MCF 10A (cell line): Measurements from ENCODE around the gene HAVCR2. TPM values are rescaled to one million over a fixed set of nuclear protein-coding genes. Genes with fewer than 3 reads are reported as not detected.

Experiments used
- BruUV-seq: library from RNA; stranded (reverse); fragments of 400-500 nt; replicated peaks from 2 replicates; lab custom pipeline; 2021; lab: Mats Ljungman, UMichigan
- CTCF ChIA-PET: fragments of 300-600 bp; sonication (Branson Sonifier 250); formaldehyde crosslinking; extraction: SDS; loops from one replicate; lab custom pipeline; 2021; ENCODE audit warnings: antibody characterized with exemption, inconsistent platforms; lab: Yijun Ruan, JAX
- POLR2A ChIA-PET: fragments of 300-600, 350-650 bp; sonication (Branson Sonifier 250); formaldehyde crosslinking; extraction: SDS; loops from one replicate; lab custom pipeline; 2020; ENCODE audit warnings: antibody characterized with exemption, inconsistent platforms; lab: Yijun Ruan, JAX
- DNase-seq: peaks from one replicate; pipeline ENCODE4 v3.0.0-alpha.2; 2018; ENCODE audit not compliant: unreplicated experiment
- H3K27ac Mint-ChIP-seq: one replicate; pipeline ENCODE4 v1.8.0; 2022; ENCODE audit warnings: mild to moderate bottlenecking, low read depth, mixed read lengths; ENCODE audit not compliant: unreplicated experiment
- H3K27me3 Mint-ChIP-seq: one replicate; pipeline ENCODE4 v1.8.0; 2022; ENCODE audit warnings: mixed read lengths; ENCODE audit not compliant: insufficient read depth, unreplicated experiment
- H3K36me3 Mint-ChIP-seq: one replicate; pipeline ENCODE4 v1.8.0; 2022; ENCODE audit warnings: mild to moderate bottlenecking, moderate library complexity, mixed read lengths; ENCODE audit not compliant: insufficient read depth, unreplicated experiment
- H3K4me1 Mint-ChIP-seq: one replicate; pipeline ENCODE4 v1.8.0; 2022; ENCODE audit warnings: mixed read lengths; ENCODE audit not compliant: insufficient read depth, unreplicated experiment
- H3K4me3 Mint-ChIP-seq: one replicate; pipeline ENCODE4 v1.8.0; 2022; ENCODE audit warnings: mild to moderate bottlenecking, moderate library complexity, mixed read lengths; ENCODE audit not compliant: unreplicated experiment
- H3K9me3 Mint-ChIP-seq: one replicate; pipeline ENCODE4 v1.8.0; 2022; ENCODE audit warnings: mixed read lengths; ENCODE audit not compliant: unreplicated experiment
- intact Hi-C: fragments of 100-400 bp; cut with micrococcal nuclease; formaldehyde crosslinking; loops from 2 replicates; pipeline ENCODE4 v1.14.1; 2022
- total RNA-seq: library from RNA; stranded (reverse); gene quantifications from 2 replicates; pipeline ENCODE4 v1.2.3, GENCODE V29; 2022
- TF ChIP-seq, protein P1 (sequence below): fragments of 200-600 bp; IDR thresholded peaks from one replicate; pipeline ENCODE4 v1.8.0; 2022; ENCODE audit warnings: antibody characterized with exemption, mild to moderate bottlenecking; ENCODE audit not compliant: unreplicated experiment

Gene HAVCR2
- total RNA-seq, 1 experiment from 2014 or later, result not detected

GRCh38 chr5:157137691-157138090 is 28.8 kb upstream of the HAVCR2 start:
- intact Hi-C loops, result loop anchor here (10.0 kb wide), 1 partner anchor 743 kb away; no protein-coding TSS in a partner anchor

DNA sequence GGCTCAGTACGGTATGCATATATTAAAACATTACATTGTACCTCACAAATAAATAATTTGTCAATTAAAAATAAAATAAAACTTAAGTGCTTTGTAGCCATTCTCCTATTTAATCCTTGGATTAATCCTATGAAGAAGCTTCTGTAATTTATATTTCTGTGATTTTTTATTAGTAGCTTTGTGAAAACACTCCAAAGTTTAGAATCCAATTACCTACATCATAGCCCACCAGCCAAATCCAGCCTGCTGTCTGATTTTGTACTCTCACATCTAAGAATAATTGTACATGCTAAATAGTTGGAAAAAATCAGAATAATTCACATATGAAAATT is 23.4 kb upstream of the HAVCR2 start:
- BruUV-seq, result no TSS peak
- ChIA-PET CTCF (interaction anchor here (0.5 to 4.6 kb wide), 32 partner anchors 10 to 1993 kb away, joined by 3 to 23 read pairs (median 4); partner anchors contain the start of gene MED7), POLR2A (interaction anchor here (0.7 to 1.5 kb wide), 4 partner anchors 10 to 305 kb away, joined by 3 to 19 read pairs (median 3); partner anchors contain the start of gene MED7)
- intact Hi-C loops, result loop anchor here (1.0 to 10.0 kb wide), 5 partner anchors 295 to 1515 kb away; no protein-coding TSS in a partner anchor
- peaks cover 12% of the 10 kb centered on the region for H3K36me3 Mint-ChIP-seq
- no peaks in the 10 kb centered on the region for H3K4me1 Mint-ChIP-seq
- TF ChIP-seq, protein P1, sequence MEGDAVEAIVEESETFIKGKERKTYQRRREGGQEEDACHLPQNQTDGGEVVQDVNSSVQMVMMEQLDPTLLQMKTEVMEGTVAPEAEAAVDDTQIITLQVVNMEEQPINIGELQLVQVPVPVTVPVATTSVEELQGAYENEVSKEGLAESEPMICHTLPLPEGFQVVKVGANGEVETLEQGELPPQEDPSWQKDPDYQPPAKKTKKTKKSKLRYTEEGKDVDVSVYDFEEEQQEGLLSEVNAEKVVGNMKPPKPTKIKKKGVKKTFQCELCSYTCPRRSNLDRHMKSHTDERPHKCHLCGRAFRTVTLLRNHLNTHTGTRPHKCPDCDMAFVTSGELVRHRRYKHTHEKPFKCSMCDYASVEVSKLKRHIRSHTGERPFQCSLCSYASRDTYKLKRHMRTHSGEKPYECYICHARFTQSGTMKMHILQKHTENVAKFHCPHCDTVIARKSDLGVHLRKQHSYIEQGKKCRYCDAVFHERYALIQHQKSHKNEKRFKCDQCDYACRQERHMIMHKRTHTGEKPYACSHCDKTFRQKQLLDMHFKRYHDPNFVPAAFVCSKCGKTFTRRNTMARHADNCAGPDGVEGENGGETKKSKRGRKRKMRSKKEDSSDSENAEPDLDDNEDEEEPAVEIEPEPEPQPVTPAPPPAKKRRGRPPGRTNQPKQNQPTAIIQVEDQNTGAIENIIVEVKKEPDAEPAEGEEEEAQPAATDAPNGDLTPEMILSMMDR, result no peak
- H3K27ac Mint-ChIP-seq, result no peak overlapping the region
- H3K4me3 Mint-ChIP-seq, result no peak overlapping the region
- no peaks in the 10 kb centered on the region for H3K9me3 Mint-ChIP-seq
- H3K27me3 Mint-ChIP-seq, result no peaks in the 10 kb centered on the region
- DNase-seq, result no peak

More at GRCh38 chr5:157137691-157138090, 28.8 kb upstream of the HAVCR2 start:
- DNase-seq, result peak; percentile 65
- H3K4me3 Mint-ChIP-seq, result no peak overlapping the region
- POLR2A ChIA-PET, result interaction anchor here (0.6 kb wide), 1 partner anchor 1062 kb away, joined by 3 read pairs; no protein-coding TSS in a partner anchor
- H3K27me3 Mint-ChIP-seq, result no peaks in the 10 kb centered on the region
- H3K27ac Mint-ChIP-seq, result no peak overlapping the region
- peaks cover 7% of the 10 kb centered on the region for H3K4me1 Mint-ChIP-seq
- CTCF ChIA-PET, result interaction anchor here (0.6 to 3.0 kb wide), 4 partner anchors 11 to 1897 kb away, joined by 3 to 16 read pairs (median 4); no protein-coding TSS in a partner anchor
- BruUV-seq, result no TSS peak
- H3K9me3 Mint-ChIP-seq, result no peaks in the 10 kb centered on the region
- H3K36me3 Mint-ChIP-seq, result peaks cover 37% of the 10 kb centered on the region
- TF ChIP-seq, protein P1, result no peak

DNA sequence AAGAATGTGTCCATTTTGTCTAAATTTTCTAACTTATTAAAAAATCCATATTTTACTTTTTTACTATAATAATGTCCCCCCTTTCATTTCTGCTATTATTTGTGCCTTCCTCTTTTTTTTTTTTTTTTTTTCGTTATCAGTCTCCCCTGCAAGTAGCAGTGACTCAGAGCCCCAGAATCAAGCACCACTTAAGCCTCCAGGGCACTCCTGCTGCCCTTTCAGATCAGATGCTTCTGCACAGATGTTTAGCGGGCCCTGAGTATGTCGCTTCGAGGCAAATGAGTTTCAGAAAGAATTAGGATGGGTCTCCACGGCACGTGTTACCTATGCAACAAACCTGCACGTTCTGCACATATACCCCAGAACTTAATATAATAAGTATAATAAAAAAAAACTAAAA is 22.1 kb upstream of the HAVCR2 start:
- Mint-ChIP-seq H3K27me3 (no peaks in the 10 kb centered on the region), H3K27ac (no peak overlapping the region), H3K9me3 (no peaks in the 10 kb centered on the region), H3K36me3 (peaks cover 3% of the 10 kb centered on the region), H3K4me1 (no peaks in the 10 kb centered on the region), H3K4me3 (no peak overlapping the region)
- no peak for DNase-seq
- intact Hi-C loops, result loop anchor here (10.0 kb wide), 1 partner anchor 736 kb away; no protein-coding TSS in a partner anchor
- TF ChIP-seq, protein P1, result no peak
- ChIA-PET POLR2A (interaction anchor here (1.8 kb wide), 1 partner anchor 12 kb away, joined by 8 read pairs; the partner anchor contains the start of gene MED7), CTCF (interaction anchor here (0.6 to 4.6 kb wide), 15 partner anchors 10 to 1992 kb away, joined by 3 to 23 read pairs (median 4); partner anchors contain the start of gene MED7)
- BruUV-seq, result no TSS peak

DNA sequence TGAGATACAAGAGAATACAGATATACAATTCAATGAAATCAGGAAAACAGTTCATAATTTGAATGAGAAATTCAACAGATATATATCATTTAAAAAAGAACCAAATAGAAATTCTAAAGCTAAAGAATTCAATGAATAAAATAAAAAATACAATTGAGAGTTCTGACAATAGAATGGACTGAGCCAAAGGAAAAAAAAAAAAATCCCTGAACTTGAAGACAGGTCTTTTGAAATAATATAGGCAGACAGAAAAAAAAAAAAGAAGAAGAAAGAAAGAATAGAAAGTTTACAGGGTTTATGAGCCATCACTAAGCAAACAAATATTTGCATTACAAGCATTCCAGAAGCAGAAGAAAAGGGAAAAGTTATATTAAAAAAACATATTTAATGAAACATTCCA is 12.9 kb upstream of the HAVCR2 start:
- intact Hi-C loops, result no loop called here
- no peaks in the 10 kb centered on the region for H3K36me3 Mint-ChIP-seq
- BruUV-seq, result no TSS peak
- no peak for DNase-seq
- H3K4me1 Mint-ChIP-seq, result no peaks in the 10 kb centered on the region
- TF ChIP-seq, protein P1, result no peak
- ChIA-PET POLR2A (no interaction called here), CTCF (interaction anchor here (0.6 to 4.1 kb wide), 3 partner anchors 8 to 173 kb away, joined by 3 to 23 read pairs (median 3); no protein-coding TSS in a partner anchor)
- H3K27me3 Mint-ChIP-seq, result no peaks in the 10 kb centered on the region
- H3K27ac Mint-ChIP-seq, result no peak overlapping the region
- H3K4me3 Mint-ChIP-seq, result no peak overlapping the region
- peaks cover 5% of the 10 kb centered on the region for H3K9me3 Mint-ChIP-seq
